ENCODE measurements around the gene HOXB4. TPM values are rescaled to one million over a fixed set of nuclear protein-coding genes. Genes with fewer than 3 reads are reported as not detected.

HOXB4 gene
- total and polyA plus RNA-seq, 10 of the 15 experiments (the other 5 are each of a cell fraction or from before 2014, with no cell fraction given) = 0.35 to 5.8 (median 3.0) TPM

DNA sequence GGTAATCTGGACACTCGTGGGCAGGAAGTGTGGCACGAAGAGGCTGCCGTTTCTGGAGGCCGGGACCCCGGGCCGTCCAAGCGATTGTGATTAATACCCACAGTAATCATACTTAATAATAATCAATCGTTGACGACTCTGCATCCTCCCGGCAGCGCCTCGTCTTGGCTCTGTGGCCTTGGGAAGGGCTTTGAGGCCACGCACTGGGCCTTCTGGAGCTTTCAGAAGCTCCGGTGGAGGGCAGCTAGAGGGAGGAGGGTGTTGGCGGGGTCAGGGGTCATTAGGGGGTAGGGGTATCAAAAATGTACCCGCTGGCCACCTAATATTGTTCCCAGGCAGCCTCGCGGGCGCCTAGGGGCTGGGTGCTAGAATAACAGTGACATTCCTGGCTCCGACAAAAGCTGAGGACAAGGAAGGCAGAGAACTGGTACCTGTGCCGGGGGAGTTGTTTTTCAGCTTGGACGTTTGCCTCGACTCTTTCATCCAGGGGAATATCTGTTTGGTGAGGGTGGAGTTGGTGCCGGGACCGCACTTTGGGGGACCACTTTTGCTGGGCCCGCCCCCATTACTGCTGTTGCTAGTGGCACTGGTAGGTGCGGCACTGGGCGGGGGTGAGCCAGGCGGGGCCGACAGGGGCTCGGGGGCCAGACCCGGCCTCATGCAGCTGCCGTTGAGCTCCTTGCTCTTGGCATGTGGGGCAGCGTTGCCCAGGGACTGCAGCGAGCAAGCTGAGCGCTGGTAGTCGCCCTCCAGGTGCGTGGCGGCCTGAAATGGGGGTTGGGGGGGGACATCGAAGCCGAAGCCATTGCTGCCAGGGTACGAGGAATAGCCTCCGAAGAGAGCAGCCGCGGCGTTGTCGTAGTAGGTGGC is 26.3 kb downstream of the HOXB4 start:
- BruUV-seq (replicated peaks) = no TSS peak

DNA sequence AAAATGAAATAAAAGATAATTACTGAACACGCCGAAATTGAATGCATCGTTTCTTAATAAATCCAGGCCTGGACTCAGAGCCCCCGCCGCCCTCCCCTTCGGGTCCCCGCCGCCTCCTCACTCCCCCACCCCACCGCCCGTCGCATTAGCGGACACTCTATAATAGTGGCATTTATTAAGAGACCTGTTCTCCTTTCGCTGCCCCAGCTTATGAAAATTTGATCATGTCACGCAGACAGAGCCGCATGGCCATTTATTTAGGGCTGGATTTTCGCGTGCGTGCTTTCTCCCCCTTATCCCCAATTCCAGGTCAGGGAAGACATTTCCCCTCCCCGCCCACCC is 27.0 kb downstream of the HOXB4 start:
- 100% methylated on average over 7 of the region's 19 CpGs for WGBS (ENCODE audit: insufficient coverage, insufficient replicate concordance, low lambda C conversion rate, missing lambda C conversion rate)

More for the DNA sequence above, 26.3 kb downstream of the HOXB4 start:
- no peak for DNase-seq (ENCODE audit: low read depth, low spot score)
- H3K36me3 ChIP-seq (ENCODE audit: control insufficient read depth in 2 of 2, insufficient read depth in 2 of 2, low read length in 1 of 2) = peaks cover 0 to 6% of the 10 kb centered on the region in 2 experiments; a peak in 2 of 4 replicates
- FAIRE-seq = no peak
- H3K4me3 ChIP-seq = no peak overlapping the region
- intact Hi-C loops (cut with micrococcal nuclease; ENCODE audit: unreplicated experiment) (no loop called here), in situ Hi-C loops (cut with MboI) (no loop called here)
- ChIA-PET CTCF (interaction anchor here (1.2 kb wide), 1 partner anchor 41 kb away, joined by 3 read pairs; the partner anchor contains the start of gene HOXB5), RAD21 (ENCODE audit: unreplicated experiment) (no interaction called here), POLR2A (no interaction called here), SMC1A (ENCODE audit: uncharacterized antibody, unreplicated experiment) (interaction anchor here (0.6 kb wide), 1 partner anchor 41 kb away, joined by 3 read pairs; no protein-coding TSS in a partner anchor)
- H2AFZ ChIP-seq (ENCODE audit: control insufficient read depth, low read depth, low read length) = no peak overlapping the region
- no peaks in the 10 kb centered on the region for H4K20me1 ChIP-seq (ENCODE audit: control insufficient read depth, insufficient read depth)
- WGBS (ENCODE audit: insufficient coverage, insufficient replicate concordance, low lambda C conversion rate, missing lambda C conversion rate) = 88% methylated on average over 46 of the region's 47 CpGs
- ATAC-seq = no peak
- H3K4me1 ChIP-seq (ENCODE audit: control insufficient read depth, insufficient read depth, low read length) = no peaks in the 10 kb centered on the region
- no peak overlapping the region for H3K9ac ChIP-seq (ENCODE audit: control insufficient read depth, insufficient read depth, low read length)
- H3K9me3 ChIP-seq (replicated peaks; ENCODE audit: control insufficient read depth, insufficient read depth, low read length) = no peaks in the 10 kb centered on the region
- TF ChIP-seq CREM (IDR thresholded peaks at IDR 0.05; ENCODE audit: low read depth) (no peak), NFIC (IDR thresholded peaks at IDR 0.05; ENCODE audit: low read depth, low read length) (no peak)
- H3K27me3 ChIP-seq (replicated peaks in 1 of 2; ENCODE audit: control insufficient read depth in 2 of 2, insufficient read depth in 2 of 2, low read length in 1 of 2) = no peaks in the 10 kb centered on the region
- no peak overlapping the region for H3K4me2 ChIP-seq (ENCODE audit: control insufficient read depth, insufficient read depth)
- H3K27ac ChIP-seq (ENCODE audit: control insufficient read depth, insufficient read depth) = no peak overlapping the region
- no peaks in the 10 kb centered on the region for H3K79me2 ChIP-seq (ENCODE audit: control insufficient read depth, insufficient read depth, low read length)

More for the DNA sequence above, 27.0 kb downstream of the HOXB4 start:
- H3K9me3 ChIP-seq (replicated peaks; ENCODE audit: control insufficient read depth, insufficient read depth, low read length) = no peaks in the 10 kb centered on the region
- peaks cover 0 to 6% of the 10 kb centered on the region in 2 experiments; a peak in 2 of 4 replicates for H3K36me3 ChIP-seq (ENCODE audit: control insufficient read depth in 2 of 2, insufficient read depth in 2 of 2, low read length in 1 of 2)
- ChIA-PET CTCF (no interaction called here), SMC1A (ENCODE audit: uncharacterized antibody, unreplicated experiment) (interaction anchor here (0.6 kb wide), 2 partner anchors 26 to 40 kb away, joined by 3 read pairs; no protein-coding TSS in a partner anchor), POLR2A (no interaction called here), RAD21 (ENCODE audit: unreplicated experiment) (no interaction called here)
- H3K9ac ChIP-seq (ENCODE audit: control insufficient read depth, insufficient read depth, low read length) = no peak overlapping the region
- peaks cover 3% of the 10 kb centered on the region for H3K4me1 ChIP-seq (ENCODE audit: control insufficient read depth, insufficient read depth, low read length)
- TF ChIP-seq RCOR1 (conservative IDR thresholded peaks at IDR 0.05; ENCODE audit: low read depth, low read length) (no peak), SMC3 (IDR thresholded peaks at IDR 0.05; ENCODE audit: borderline replicate concordance, low read length) (no peak), RFX5 (IDR thresholded peaks at IDR 0.05; ENCODE audit: low read depth, low read length) (no peak), NRF1 (conservative IDR thresholded peaks at IDR 0.05; ENCODE audit: low read depth, low read length) (no peak), RAD51 (IDR thresholded peaks at IDR 0.05) (no peak)
- H3K4me2 ChIP-seq (ENCODE audit: control insufficient read depth, insufficient read depth) = no peak overlapping the region
- ATAC-seq (no peak), DNase-seq (ENCODE audit: low read depth, low spot score) (no peak), FAIRE-seq (no peak)
- no peaks in the 10 kb centered on the region for H4K20me1 ChIP-seq (ENCODE audit: control insufficient read depth, insufficient read depth)
- H3K4me3 ChIP-seq = no peak overlapping the region
- H3K79me2 ChIP-seq (ENCODE audit: control insufficient read depth, insufficient read depth, low read length) = no peaks in the 10 kb centered on the region
- intact Hi-C loops (cut with micrococcal nuclease; ENCODE audit: unreplicated experiment) = no loop called here
- H3K27ac ChIP-seq (ENCODE audit: control insufficient read depth, insufficient read depth) = no peak overlapping the region
- H3K27me3 ChIP-seq (replicated peaks in 1 of 2; ENCODE audit: control insufficient read depth in 2 of 2, insufficient read depth in 2 of 2, low read length in 1 of 2) = no peaks in the 10 kb centered on the region
- H2AFZ ChIP-seq (ENCODE audit: control insufficient read depth, low read depth, low read length) = no peak overlapping the region
- in situ Hi-C loops (cut with MboI) = no loop called here
- no TSS peak for BruUV-seq (replicated peaks)

Measured in GM12878 (cell line).